ENCODE data around the gene KIAA1191. TPM values are rescaled to one million over a fixed set of nuclear protein-coding genes. Genes with fewer than 3 reads are reported as not detected.
"Not testable (repeated sequence)": the region's sequence is repeated elsewhere in the genome, so short reads cannot be mapped to it uniquely, and the experiment has no call there.

The KIAA1191 gene
- total RNA-seq, 1 donor from 2014 or later: 63.4 TPM

DNA sequence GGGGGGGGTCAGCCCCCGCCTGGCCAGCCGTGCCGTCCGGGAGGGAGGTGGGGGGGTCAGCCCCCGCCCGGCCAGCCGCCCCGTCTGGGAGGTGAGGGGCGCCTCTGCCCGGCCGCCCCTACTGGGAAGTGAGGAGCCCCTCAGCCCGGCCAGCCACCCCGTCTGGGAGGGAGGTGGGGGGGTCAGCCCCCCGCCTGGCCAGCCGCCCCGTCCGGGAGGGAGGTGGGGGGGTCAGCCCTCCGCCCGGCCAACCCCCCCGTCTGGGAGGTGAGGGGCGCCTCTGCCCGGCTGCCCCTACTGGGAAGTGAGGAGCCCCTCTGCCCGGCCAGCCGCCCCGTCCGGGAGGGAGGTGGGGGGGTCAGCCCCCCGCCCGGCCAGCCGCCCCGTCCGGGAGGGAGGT, 56.2 kb downstream of the KIAA1191 start:
- intact Hi-C loops (cut with micrococcal nuclease); H3K27me3 Mint-ChIP-seq (ENCODE audit: insufficient read depth); H3K9me3 Mint-ChIP-seq; H3K27ac Mint-ChIP-seq; H3K4me1 Mint-ChIP-seq (ENCODE audit: low read depth); H3K4me3 Mint-ChIP-seq; DNase-seq (ENCODE audit: low spot score): not testable (repeated sequence)
- peaks cover 37% of the 10 kb centered on the region for H3K36me3 Mint-ChIP-seq (ENCODE audit: low read depth)

Other genes with a start within 250 kb of the KIAA1191 start
- 36.7 and 42.2 TPM in 2 replicates for gene SIMC1, start 123.3 kb downstream of the KIAA1191 start, total RNA-seq
- 19.4 and 22.3 TPM in 2 replicates for gene ARL10, start 3.7 kb upstream of the KIAA1191 start, total RNA-seq
- gene NOP16, start 26.8 kb upstream of the KIAA1191 start, total RNA-seq: 111 TPM in 2 replicates
- gene HIGD2A, start 27.0 kb upstream of the KIAA1191 start, total RNA-seq: 93.2 and 93.5 TPM in 2 replicates
- gene CLTB, start 54.8 kb upstream of the KIAA1191 start, total RNA-seq: 71.6 and 84.0 TPM in 2 replicates
- 46.0 and 47.3 TPM in 2 replicates for gene FAF2, start 86.6 kb upstream of the KIAA1191 start, total RNA-seq
- 78.0 and 80.3 TPM in 2 replicates for gene RNF44, start 175.6 kb upstream of the KIAA1191 start, total RNA-seq
- 0.08 and 0.42 TPM in 2 replicates for gene CDHR2, start 187.6 kb upstream of the KIAA1191 start, total RNA-seq
- 3.1 and 3.2 TPM in 2 replicates for gene GPRIN1, start 248.4 kb upstream of the KIAA1191 start, total RNA-seq